GM19395 (cell line): ENCODE results near the gene MOCS1.
"Not testable (repeated sequence)": the region's sequence is repeated elsewhere in the genome, so short reads cannot be mapped to it uniquely, and the experiment has no call there.

Experiments
- ATAC-seq: cut with Tn5 transposase; IDR thresholded peaks from one replicate; pipeline ENCODE4 v1.9.1; 2021; ENCODE audit warnings: mild to moderate bottlenecking, moderate library complexity; ENCODE audit not compliant: unreplicated experiment

Gene MOCS1

GRCh38 chr6:39934131-39934757 is at the start of gene MOCS1:
Gene MOCS1, minus strand, starts transcription at chr6:39934462. Its CDS starts 45 bp downstream, at chr6:39934417.
- ATAC-seq = no peak

- no peak for ATAC-seq
Measured at GRCh38 chr6:39984051-39984450, 49.8 kb upstream of the MOCS1 start.

- no peak for ATAC-seq
Measured at GRCh38 chr6:39983193-39983592, 48.9 kb upstream of the MOCS1 start.

GRCh38 chr6:39982720-39983119 is 48.5 kb upstream of the MOCS1 start:
- no peak for ATAC-seq

- no peak for ATAC-seq
Measured at GRCh38 chr6:39980839-39981580, 46.7 kb upstream of the MOCS1 start.

- ATAC-seq = no peak
Measured at GRCh38 chr6:39979461-39980328, 45.4 kb upstream of the MOCS1 start.

- ATAC-seq = no peak
Measured at GRCh38 chr6:39978240-39978639, 44.0 kb upstream of the MOCS1 start.

GRCh38 chr6:39973661-39974060 is 39.4 kb upstream of the MOCS1 start:
- no peak for ATAC-seq

- not testable (repeated sequence) for ATAC-seq
Measured at GRCh38 chr6:39972717-39973116, 38.5 kb upstream of the MOCS1 start.

- ATAC-seq = not testable (repeated sequence)
Measured at GRCh38 chr6:39971131-39971530, 36.9 kb upstream of the MOCS1 start.

GRCh38 chr6:39965751-39966150 is 31.5 kb upstream of the MOCS1 start:
- ATAC-seq = no peak

GRCh38 chr6:39964530-39964929 is 30.3 kb upstream of the MOCS1 start:
- no peak for ATAC-seq

- no peak for ATAC-seq
Measured at GRCh38 chr6:39964094-39964493, 29.8 kb upstream of the MOCS1 start.

- no peak for ATAC-seq
Measured at GRCh38 chr6:39962831-39963230, 28.6 kb upstream of the MOCS1 start.

GRCh38 chr6:39961178-39961577 is 26.9 kb upstream of the MOCS1 start:
- no peak for ATAC-seq

- no peak for ATAC-seq
Measured at GRCh38 chr6:39958947-39959346, 24.7 kb upstream of the MOCS1 start.

- ATAC-seq = no peak
Measured at GRCh38 chr6:39956936-39957335, 22.7 kb upstream of the MOCS1 start.

- ATAC-seq = no peak
Measured at GRCh38 chr6:39953076-39953618, 18.9 kb upstream of the MOCS1 start.

GRCh38 chr6:39952167-39952566 is 17.9 kb upstream of the MOCS1 start:
- ATAC-seq = no peak

GRCh38 chr6:39951716-39952115 is 17.5 kb upstream of the MOCS1 start:
- no peak for ATAC-seq

GRCh38 chr6:39951191-39951590 is 16.9 kb upstream of the MOCS1 start:
- no peak for ATAC-seq
